ENCODE results near the gene TENM4.

DNA sequence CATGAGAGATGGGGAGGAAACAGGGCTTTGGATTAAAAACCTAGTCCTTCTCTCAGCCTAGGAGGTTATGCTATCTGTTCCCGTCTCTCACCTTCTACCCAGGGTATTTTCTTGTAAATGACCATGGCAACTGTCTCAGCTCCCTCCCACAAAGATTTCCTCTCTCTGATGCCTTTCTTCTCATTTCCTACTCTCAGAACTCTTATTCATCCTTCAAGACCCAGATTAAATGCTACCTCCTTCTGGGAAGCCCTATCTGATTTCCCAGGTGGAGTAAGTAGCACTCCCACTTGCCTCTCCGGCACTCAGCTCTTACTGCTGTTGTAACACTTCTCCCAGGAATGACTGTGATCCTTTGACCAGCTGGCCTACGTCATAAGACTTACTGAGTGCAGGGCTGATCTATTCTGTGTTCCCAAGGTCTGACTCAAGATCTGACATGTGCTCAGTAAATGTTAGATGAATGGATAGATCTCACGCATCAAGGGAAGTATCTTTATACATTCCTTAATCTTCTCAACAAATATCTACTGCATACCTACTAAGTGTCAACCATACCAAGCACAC, 175.0 kb downstream of the TENM4 start:
- TF ChIP-seq, protein P1, sequence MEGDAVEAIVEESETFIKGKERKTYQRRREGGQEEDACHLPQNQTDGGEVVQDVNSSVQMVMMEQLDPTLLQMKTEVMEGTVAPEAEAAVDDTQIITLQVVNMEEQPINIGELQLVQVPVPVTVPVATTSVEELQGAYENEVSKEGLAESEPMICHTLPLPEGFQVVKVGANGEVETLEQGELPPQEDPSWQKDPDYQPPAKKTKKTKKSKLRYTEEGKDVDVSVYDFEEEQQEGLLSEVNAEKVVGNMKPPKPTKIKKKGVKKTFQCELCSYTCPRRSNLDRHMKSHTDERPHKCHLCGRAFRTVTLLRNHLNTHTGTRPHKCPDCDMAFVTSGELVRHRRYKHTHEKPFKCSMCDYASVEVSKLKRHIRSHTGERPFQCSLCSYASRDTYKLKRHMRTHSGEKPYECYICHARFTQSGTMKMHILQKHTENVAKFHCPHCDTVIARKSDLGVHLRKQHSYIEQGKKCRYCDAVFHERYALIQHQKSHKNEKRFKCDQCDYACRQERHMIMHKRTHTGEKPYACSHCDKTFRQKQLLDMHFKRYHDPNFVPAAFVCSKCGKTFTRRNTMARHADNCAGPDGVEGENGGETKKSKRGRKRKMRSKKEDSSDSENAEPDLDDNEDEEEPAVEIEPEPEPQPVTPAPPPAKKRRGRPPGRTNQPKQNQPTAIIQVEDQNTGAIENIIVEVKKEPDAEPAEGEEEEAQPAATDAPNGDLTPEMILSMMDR (IDR thresholded peaks at IDR 0.05 in 4 of 5, conservative IDR thresholded peaks at IDR 0.05 in 1 of 5) = no peak
- TF ChIP-seq POLR2A (IDR thresholded peaks at IDR 0.05) = no peak

All from gastrocnemius medialis (tissue), 4 donors.